WTC11 (cell line): ENCODE data around the gene ATP13A1. TPM values are rescaled to one million over a fixed set of nuclear protein-coding genes. Genes with fewer than 3 reads are reported as not detected.

Experiments
- ATAC-seq: fragments of 200-7000 bp; cut with Tn5 transposase; 2 replicates; pipeline ENCODE4 v1.10.0; 2021; ENCODE audit warnings: mild to moderate bottlenecking, moderate library complexity
- CTCF ChIA-PET: fragments of 300-600 bp; sonication (Branson Sonifier 250); formaldehyde crosslinking; loops from one replicate; lab custom pipeline; 2021; ENCODE audit warnings: antibody characterized with exemption; lab: Charles Lee
- POLR2A ChIA-PET: fragments of 350-600 bp; sonication (Branson Sonifier 250); formaldehyde crosslinking; loops from one replicate; lab custom pipeline; 2021; ENCODE audit warnings: antibody characterized with exemption; lab: Charles Lee
- DNase-seq: peaks from one replicate; pipeline ENCODE4 v3.0.0; 2021; ENCODE audit warnings: low spot score
- H3K27ac Mint-ChIP-seq: 2 replicates; pipeline ENCODE4 v1.8.0; 2021; ENCODE audit warnings: mixed read lengths
- H3K27me3 Mint-ChIP-seq: 2 replicates; pipeline ENCODE4 v1.8.0; 2021; ENCODE audit warnings: low read depth, mild to moderate bottlenecking, moderate library complexity, mixed read lengths
- H3K36me3 Mint-ChIP-seq: 2 replicates; pipeline ENCODE4 v1.8.0; 2021; ENCODE audit warnings: mixed read lengths
- H3K4me1 Mint-ChIP-seq: 2 replicates; pipeline ENCODE4 v1.8.0; 2022; ENCODE audit warnings: mixed read lengths
- H3K4me3 Mint-ChIP-seq: 2 replicates; pipeline ENCODE4 v1.8.0; 2021; ENCODE audit warnings: mild to moderate bottlenecking, moderate library complexity, mixed read lengths
- H3K9me3 Mint-ChIP-seq: 2 replicates; pipeline ENCODE4 v1.8.0; 2021; ENCODE audit warnings: mixed read lengths
- ATF2 ChIP-seq: sonication (generic); formaldehyde crosslinking; IDR thresholded peaks from 2 replicates; pipeline ENCODE4 v1.8.1; 2022; ENCODE audit warnings: low read depth, missing genetic modification reagents, borderline replicate concordance
- CBFB ChIP-seq: sonication (generic); formaldehyde crosslinking; IDR thresholded peaks from 2 replicates; pipeline ENCODE4 v1.8.1; 2022; ENCODE audit warnings: mild to moderate bottlenecking, low read depth, missing genetic modification reagents
- CREB1 ChIP-seq: sonication (generic); formaldehyde crosslinking; IDR thresholded peaks from 2 replicates; pipeline ENCODE4 v1.8.0; 2023; ENCODE audit warnings: mild to moderate bottlenecking, missing genetic modification reagents
- CREM ChIP-seq: sonication (generic); formaldehyde crosslinking; IDR thresholded peaks from 2 replicates; pipeline ENCODE4 v1.8.1; 2022; ENCODE audit warnings: mild to moderate bottlenecking, missing genetic modification reagents, moderate library complexity
- EMX1 ChIP-seq: fragments of 250-450 bp; sonication (Bioruptor Pico); IDR thresholded peaks from 2 replicates; pipeline ENCODE4 v1.8.0; 2021; ENCODE audit warnings: mild to moderate bottlenecking
- ETV6 ChIP-seq: sonication (generic); formaldehyde crosslinking; IDR thresholded peaks from 2 replicates; pipeline ENCODE4 v1.8.1; 2022; ENCODE audit warnings: mild to moderate bottlenecking, missing genetic modification reagents
- FOXP1 ChIP-seq: sonication (generic); formaldehyde crosslinking; IDR thresholded peaks from 2 replicates; pipeline ENCODE4 v1.8.0; 2022; ENCODE audit warnings: missing genetic modification reagents, mild to moderate bottlenecking, moderate library complexity, borderline replicate concordance
- GRHL2 ChIP-seq: fragments of 250-450 bp; sonication (Bioruptor Pico); IDR thresholded peaks from 2 replicates; pipeline ENCODE4 v1.8.0; 2022; ENCODE audit warnings: mild to moderate bottlenecking, moderate library complexity; ENCODE audit not compliant: insufficient replicate concordance, severe bottlenecking
- HMGA2 ChIP-seq: fragments of 250-450 bp; sonication (Bioruptor Pico); IDR thresholded peaks from 2 replicates; pipeline ENCODE4 v1.4.0; 2021; ENCODE audit warnings: mild to moderate bottlenecking, moderate library complexity
- HMGXB4 ChIP-seq: sonication (generic); formaldehyde crosslinking; IDR thresholded peaks from 2 replicates; pipeline ENCODE4 v1.8.1; 2023; ENCODE audit warnings: mild to moderate bottlenecking, moderate library complexity, missing genetic modification reagents
- JAZF1 ChIP-seq: fragments of 250-450 bp; sonication (Bioruptor Pico); IDR thresholded peaks from 2 replicates; pipeline ENCODE4 v1.9.0; 2021; ENCODE audit warnings: moderate library complexity, mild to moderate bottlenecking, inconsistent platforms
- MLX ChIP-seq: sonication (generic); formaldehyde crosslinking; IDR thresholded peaks from 2 replicates; pipeline ENCODE4 v1.8.1; 2023; ENCODE audit warnings: mild to moderate bottlenecking, missing genetic modification reagents, moderate library complexity
- NFYB ChIP-seq: sonication (generic); formaldehyde crosslinking; conservative IDR thresholded peaks from 2 replicates; pipeline ENCODE4 v1.8.0; 2022; ENCODE audit warnings: low read depth, missing genetic modification reagents
- NR1H2 ChIP-seq: sonication (generic); formaldehyde crosslinking; IDR thresholded peaks from 2 replicates; pipeline ENCODE4 v1.9.0; 2021; ENCODE audit warnings: mild to moderate bottlenecking, moderate library complexity, missing genetic modification reagents
- PRDM15 ChIP-seq: sonication (generic); formaldehyde crosslinking; IDR thresholded peaks from 2 replicates; pipeline ENCODE4 v1.8.0; 2022; ENCODE audit warnings: missing genetic modification reagents
- SMAD3 ChIP-seq: sonication (generic); formaldehyde crosslinking; IDR thresholded peaks from 2 replicates; pipeline ENCODE4 v1.8.0; 2022; ENCODE audit warnings: missing genetic modification reagents, mild to moderate bottlenecking, borderline replicate concordance
- SOX15 ChIP-seq: fragments of 250-450 bp; sonication (Bioruptor Pico); IDR thresholded peaks from 2 replicates; pipeline ENCODE4 v1.9.0; 2021; ENCODE audit warnings: mild to moderate bottlenecking
- TEAD4 ChIP-seq: sonication (generic); formaldehyde crosslinking; IDR thresholded peaks from 2 replicates; pipeline ENCODE4 v1.8.0; 2022; ENCODE audit warnings: mild to moderate bottlenecking, missing genetic modification reagents
- ZNF138 ChIP-seq: sonication (generic); formaldehyde crosslinking; conservative IDR thresholded peaks from 2 replicates; pipeline ENCODE4 v1.8.1; 2022; ENCODE audit warnings: mild to moderate bottlenecking, moderate library complexity, missing genetic modification reagents
- ZNF232 ChIP-seq: sonication (generic); formaldehyde crosslinking; IDR thresholded peaks from 2 replicates; pipeline ENCODE4 v1.8.0; 2022; ENCODE audit warnings: mild to moderate bottlenecking, missing genetic modification reagents
- ZNF416 ChIP-seq: fragments of 250-450 bp; sonication (Bioruptor Pico); IDR thresholded peaks from 2 replicates; pipeline ENCODE4 v1.9.0; 2021; ENCODE audit warnings: mild to moderate bottlenecking, inconsistent platforms
- total RNA-seq: library from RNA; stranded (reverse); gene quantifications from 3 replicates; pipeline ENCODE4 v1.2.3, GENCODE V29; 2021

ATP13A1 gene
- total RNA-seq, 1 experiment from 2014 or later, result 82.6 TPM

GRCh38 chr19:19662344-19662743 lies 1.1 kb downstream of the ATP13A1 start:
- peaks cover 25% of the 10 kb centered on the region for H3K36me3 Mint-ChIP-seq
- no peaks in the 10 kb centered on the region for H3K27me3 Mint-ChIP-seq
- ChIA-PET POLR2A (interaction anchor here (0.6 kb wide), 1 partner anchor 199 kb away, joined by 3 read pairs; no protein-coding TSS in a partner anchor), CTCF (interaction anchor here (0.8 to 2.1 kb wide), 4 partner anchors 18 to 130 kb away, joined by 3 to 10 read pairs (median 5); partner anchors contain the start of gene GMIP)
- no peak for ATAC-seq
- no peak for TF ChIP-seq HMGA2 (CRISPR knock-in tag)
- no peak for TF ChIP-seq JAZF1 (CRISPR knock-in tag)
- H3K9me3 Mint-ChIP-seq, result no peaks in the 10 kb centered on the region
- no peak for DNase-seq
- H3K4me1 Mint-ChIP-seq, result peaks cover 17% of the 10 kb centered on the region
- H3K4me3 Mint-ChIP-seq, result peak overlapping the region; percentile 94
- H3K27ac Mint-ChIP-seq, result peak overlapping the region; percentile 87

GRCh38 chr19:19661675-19662251 lies 1.7 kb downstream of the ATP13A1 start:
- POLR2A ChIA-PET, result interaction anchor here (0.6 kb wide), 1 partner anchor 199 kb away, joined by 3 read pairs; no protein-coding TSS in a partner anchor
- no peak for ATAC-seq
- DNase-seq, result no peak
- TF ChIP-seq MLX (CRISPR knock-in tag), result no peak
- no peak for TF ChIP-seq SOX15 (CRISPR knock-in tag)
- no peak for TF ChIP-seq ZNF416
- no peak for TF ChIP-seq HMGXB4 (CRISPR knock-in tag)
- no peak for TF ChIP-seq ZNF232 (CRISPR knock-in tag)
- TF ChIP-seq FOXP1 (CRISPR knock-in tag), result no peak
- no peak for TF ChIP-seq NFYB (CRISPR knock-in tag)
- no peak for TF ChIP-seq ZNF138
- TF ChIP-seq TEAD4 (CRISPR knock-in tag), result no peak
- no peak for TF ChIP-seq EMX1 (CRISPR knock-in tag)
- TF ChIP-seq GRHL2 (CRISPR knock-in tag), result no peak
- TF ChIP-seq PRDM15 (CRISPR knock-in tag), result no peak
- TF ChIP-seq NR1H2 (CRISPR knock-in tag), result no peak
- TF ChIP-seq CREB1 (CRISPR knock-in tag), result no peak
- CTCF ChIA-PET, result interaction anchor here (0.8 to 1.4 kb wide), 4 partner anchors 18 to 129 kb away, joined by 3 to 6 read pairs (median 4); partner anchors contain the start of gene GMIP
- Mint-ChIP-seq H3K9me3 (no peaks in the 10 kb centered on the region), H3K4me3 (peak overlapping the region; percentile 94), H3K4me1 (peaks cover 17% of the 10 kb centered on the region), H3K27me3 (no peaks in the 10 kb centered on the region), H3K36me3 (peaks cover 30% of the 10 kb centered on the region), H3K27ac (peak overlapping the region; percentile 87; the same call in 1 of the 2 replicates)

GRCh38 chr19:19661141-19661674 lies 2.3 kb downstream of the ATP13A1 start:
- DNase-seq, result no peak
- Mint-ChIP-seq H3K4me1 (peaks cover 17% of the 10 kb centered on the region), H3K36me3 (peaks cover 36% of the 10 kb centered on the region), H3K4me3 (peak overlapping the region; percentile 94), H3K27me3 (no peaks in the 10 kb centered on the region), H3K9me3 (no peaks in the 10 kb centered on the region), H3K27ac (peak overlapping the region; percentile 84)
- ChIA-PET CTCF (interaction anchor here (0.8 to 1.9 kb wide), 4 partner anchors 17 to 129 kb away, joined by 3 to 6 read pairs (median 4); partner anchors contain the start of gene GMIP), POLR2A (no interaction called here)
- ATAC-seq, result no peak
- TF ChIP-seq ETV6 (no peak), CBFB (CRISPR knock-in tag) (no peak), ATF2 (CRISPR knock-in tag) (no peak), CREM (CRISPR knock-in tag) (no peak), SMAD3 (CRISPR knock-in tag) (no peak)
